GM18499 (cell line): ENCODE results near the gene TBCE.

Source experiments
- ATAC-seq: cut with Tn5 transposase; IDR thresholded peaks from one replicate; pipeline ENCODE4 v1.9.1; 2021; ENCODE audit warnings: moderate number of reproducible peaks; ENCODE audit not compliant: insufficient read depth, unreplicated experiment

TBCE gene

DNA sequence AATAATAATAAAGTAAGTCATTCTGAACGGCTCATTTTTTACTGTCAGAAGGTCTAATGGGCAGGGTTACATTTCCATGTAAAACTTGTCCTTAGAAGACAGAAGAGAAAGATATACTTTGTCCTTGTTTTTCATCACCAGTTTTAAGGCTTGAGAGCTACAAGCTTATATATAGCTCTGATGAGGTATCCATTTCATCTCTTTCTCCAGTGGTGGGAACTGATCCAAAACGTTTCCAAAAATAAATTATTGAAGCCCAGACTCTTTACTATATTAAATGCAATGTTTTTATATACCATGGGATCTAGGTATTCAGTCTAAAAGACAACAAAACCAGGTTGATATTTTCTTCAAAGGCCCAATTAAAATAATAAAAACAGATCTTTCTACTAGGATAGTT lies 128.3 kb downstream of the TBCE start:
- ATAC-seq = no peak

DNA sequence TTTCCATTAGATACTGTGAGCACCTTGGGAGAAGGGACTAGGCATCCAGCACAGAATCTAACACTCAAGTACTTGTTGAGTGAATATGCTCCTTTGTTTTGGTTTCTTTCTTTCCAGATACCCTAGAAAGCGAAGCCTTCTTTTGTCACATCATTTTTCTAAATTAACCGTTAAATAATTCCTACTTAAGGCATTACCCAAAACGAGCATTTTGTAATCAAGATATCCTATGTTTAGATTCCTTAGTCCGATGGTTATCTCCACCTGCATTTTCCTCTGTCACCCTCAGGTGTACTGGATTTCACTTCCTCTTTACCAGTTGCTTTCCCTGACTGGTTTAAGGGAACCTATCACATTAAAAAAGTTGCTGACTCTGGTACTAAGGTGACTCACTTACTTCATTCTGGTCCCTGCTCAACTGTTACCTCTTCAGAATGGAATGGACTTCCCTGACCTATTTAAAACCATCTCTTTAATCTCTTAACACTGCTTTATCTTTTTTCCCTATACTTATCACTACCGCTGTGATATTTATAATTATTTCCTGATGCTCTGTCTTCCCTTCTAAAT lies 133.8 kb downstream of the TBCE start:
- no peak for ATAC-seq
